ENCODE results near the gene LY86. TPM values are rescaled to one million over a fixed set of nuclear protein-coding genes. Genes with fewer than 3 reads are reported as not detected.

LY86 gene
- total RNA-seq, 2 experiments from 2014 or later: 0.48 TPM; not detected in 1

DNA sequence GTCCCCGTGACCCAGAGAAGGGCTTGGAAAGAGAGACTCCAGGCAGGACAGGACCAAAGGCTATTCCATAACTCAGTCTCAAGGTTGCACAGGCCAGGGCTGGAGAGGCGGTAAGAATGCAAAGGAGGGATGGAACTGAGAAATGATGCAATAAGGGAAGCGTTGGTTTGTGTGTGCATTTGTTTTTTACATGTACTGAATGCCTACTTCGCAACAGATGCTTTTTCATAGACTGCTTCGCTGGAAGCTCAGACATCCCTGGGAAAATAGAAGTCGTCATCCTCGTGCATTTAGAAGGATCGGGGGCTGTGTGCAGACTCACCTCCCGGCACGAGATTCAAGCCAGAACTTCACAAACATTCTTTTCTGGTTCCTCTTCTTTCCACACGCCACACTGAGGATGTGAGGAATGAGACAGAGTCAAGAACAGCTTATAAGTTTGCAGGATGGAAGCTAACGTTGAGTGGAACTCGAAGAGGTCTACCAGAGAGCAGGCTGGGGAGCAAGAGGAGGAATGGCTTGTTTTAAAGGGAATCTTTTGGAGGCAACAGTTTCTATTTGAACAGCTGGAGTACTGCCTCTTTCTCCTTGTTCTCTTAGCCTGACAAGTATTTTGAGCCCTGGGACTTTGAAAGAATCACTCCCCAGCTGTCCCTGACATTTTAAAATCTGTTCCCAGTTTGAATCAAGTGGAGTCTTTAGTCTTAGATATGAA is 19.3 kb upstream of the LY86 start:
- ChIA-PET POLR2A (no interaction called here), CTCF (no interaction called here)

DNA sequence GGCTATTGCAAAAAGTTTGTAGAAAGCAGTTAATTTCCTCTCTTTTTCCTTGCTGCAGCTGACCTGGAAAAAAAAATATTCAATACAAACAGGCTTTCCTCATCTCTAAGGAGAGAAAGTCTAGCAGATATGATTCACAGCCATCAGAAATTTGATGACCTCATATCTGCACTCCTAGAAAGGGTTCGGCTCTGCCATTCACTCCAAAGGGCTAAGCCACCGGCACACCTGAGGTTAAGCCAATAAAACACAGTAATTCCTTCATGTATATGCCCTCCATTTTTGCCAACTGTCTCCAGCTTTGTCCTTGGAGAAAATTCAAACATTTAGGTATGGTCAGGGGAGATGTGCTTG is 18.7 kb upstream of the LY86 start:
- CTCF ChIA-PET: no interaction called here
- POLR2A ChIA-PET: no interaction called here

DNA sequence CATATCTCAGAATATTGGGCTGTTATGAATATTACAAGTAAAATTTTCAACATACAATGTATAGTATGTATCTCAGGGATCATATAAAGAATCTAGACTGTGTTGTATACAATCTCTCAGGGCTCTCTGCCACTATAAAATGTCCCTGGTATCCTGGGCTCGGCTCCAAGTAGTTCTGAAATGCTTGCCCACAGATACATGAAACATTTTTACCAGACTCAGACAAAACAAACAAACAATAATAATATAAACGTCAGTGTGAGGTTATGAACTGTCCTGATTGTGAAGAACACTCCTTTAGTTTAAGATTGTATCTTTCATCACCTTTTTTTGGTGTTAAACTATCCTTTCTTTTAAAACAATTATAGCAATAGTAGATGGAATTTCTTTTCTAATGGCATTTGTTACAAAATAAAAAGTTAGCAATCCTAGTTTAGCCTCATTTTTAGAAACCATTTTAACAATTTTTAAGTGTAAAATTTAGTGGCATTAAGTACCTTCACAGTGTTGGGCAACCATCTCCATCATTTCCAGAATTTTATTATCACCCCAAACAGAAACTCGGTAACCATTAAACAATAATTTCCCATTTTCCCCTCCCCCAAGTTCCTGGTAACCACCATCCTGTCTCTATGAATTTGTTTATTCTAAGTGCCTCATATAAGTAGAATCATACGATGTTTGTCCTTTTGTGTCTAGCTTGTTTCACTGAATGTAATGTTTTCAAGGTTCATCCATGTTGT is 17.4 kb upstream of the LY86 start:
- ChIA-PET CTCF (no interaction called here), POLR2A (no interaction called here)

DNA sequence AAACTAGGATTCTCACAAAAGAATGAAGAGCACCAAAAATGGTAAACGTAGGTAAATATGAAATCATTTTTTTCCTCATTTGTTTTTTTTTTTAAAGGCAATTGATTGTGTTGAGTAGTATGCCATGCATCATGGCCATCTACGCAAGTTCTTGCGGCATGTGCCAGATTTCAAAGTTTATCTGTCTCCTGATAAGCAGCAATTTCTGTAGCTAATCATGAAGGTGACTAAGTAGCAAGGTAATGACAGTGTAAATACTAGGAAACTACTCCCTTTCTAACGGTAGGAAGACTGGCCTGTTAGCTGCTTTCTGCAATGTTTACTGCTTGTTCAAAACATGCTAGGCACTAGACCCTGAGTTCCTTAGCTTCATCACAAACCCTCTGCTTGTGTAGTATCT is 13.4 kb upstream of the LY86 start:
- POLR2A ChIA-PET: no interaction called here
- CTCF ChIA-PET: interaction anchor here (0.6 kb wide), 1 partner anchor 526 kb away, joined by 3 read pairs; no protein-coding TSS in a partner anchor

DNA sequence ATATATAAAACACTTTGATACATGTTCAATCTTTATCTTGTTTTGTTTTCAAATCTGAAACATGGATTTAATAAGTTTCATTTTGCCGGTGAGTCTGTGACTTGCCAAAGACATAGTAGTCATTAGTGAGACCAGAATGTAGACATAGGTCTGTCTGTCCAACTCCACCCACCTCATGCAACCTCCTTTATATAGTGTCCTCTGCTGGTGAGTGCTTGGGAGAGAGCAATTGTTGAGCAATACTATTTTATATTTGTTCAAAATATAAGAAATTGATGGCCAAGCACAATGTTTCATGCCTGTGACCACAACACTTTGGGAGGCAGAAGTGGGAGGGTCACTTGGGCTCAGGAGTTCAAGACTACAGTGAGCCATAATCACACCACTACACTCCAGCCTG is 10.8 kb upstream of the LY86 start:
- ChIA-PET CTCF (no interaction called here), POLR2A (no interaction called here)

DNA sequence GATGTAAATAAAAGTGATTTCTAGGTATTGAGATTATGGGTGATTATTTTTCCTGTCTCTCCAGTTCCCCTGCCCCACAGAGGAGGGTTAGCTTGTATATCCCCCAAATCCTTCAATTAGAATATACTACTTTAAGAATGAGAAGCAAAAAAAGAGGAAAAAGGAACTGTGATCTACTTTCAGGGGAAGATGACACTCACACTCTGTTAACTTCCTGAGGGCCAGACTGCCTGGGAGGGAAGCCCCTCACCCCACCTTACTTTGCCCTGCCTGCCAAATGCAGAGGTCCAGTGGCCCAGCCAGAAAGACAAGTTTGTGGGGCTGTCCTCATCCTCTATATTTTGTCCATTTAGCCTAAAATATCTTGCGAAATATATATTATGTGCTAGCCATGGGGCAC is 9.2 kb upstream of the LY86 start:
- POLR2A ChIA-PET: no interaction called here
- CTCF ChIA-PET: interaction anchor here (0.5 kb wide), 1 partner anchor 384 kb away, joined by 3 read pairs; no protein-coding TSS in a partner anchor

DNA sequence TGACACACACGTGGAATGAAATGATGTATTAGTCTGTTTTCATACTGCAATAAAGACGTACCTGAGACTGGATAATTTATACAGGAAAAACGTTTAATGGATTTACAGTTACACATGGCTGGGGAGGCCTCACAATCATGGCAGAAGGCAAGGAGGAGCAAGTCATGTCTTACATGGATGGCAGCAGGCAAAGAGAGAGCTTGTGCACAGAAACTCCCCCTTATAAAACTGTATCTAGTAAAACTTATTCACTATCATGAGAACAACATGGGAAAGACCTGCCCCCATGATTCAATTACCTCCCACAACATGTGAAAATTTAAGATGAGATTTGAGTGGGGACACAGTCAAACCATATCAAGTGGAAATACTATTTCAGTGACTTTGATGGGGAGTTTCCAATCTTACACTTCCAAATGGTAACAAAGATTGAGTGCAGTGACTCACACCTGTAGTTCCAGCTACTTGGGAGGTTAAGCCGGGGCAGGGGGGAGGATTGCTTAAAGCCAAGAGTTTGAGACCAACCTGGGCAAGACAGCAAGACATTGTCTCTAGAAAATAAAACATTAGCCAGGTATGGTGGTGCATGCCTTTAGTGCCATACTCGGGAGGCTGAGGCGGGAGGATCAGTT is 8.2 kb upstream of the LY86 start:
- POLR2A ChIA-PET: no interaction called here
- CTCF ChIA-PET: no interaction called here

DNA sequence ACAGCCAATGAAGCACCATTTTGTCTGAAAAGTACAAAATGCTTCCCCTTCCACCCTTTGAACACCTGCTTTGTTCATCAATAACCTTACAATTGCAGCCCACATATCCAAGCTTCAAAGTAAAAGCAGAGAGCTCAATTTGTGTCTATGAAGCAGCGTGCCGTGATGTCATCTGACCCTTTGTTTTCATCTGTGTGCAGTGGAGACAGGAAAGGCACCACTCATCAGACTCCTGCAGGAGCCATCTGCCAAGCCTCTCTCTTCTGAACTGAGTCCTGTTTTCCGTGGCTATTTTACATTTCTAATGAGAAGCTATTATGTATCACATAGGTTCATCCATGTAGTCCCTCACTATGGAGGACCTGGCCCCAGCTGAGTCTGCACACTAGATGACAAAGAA is 7.5 kb upstream of the LY86 start:
- CTCF ChIA-PET: interaction anchor here (0.6 kb wide), 1 partner anchor 672 kb away, joined by 3 read pairs; no protein-coding TSS in a partner anchor
- POLR2A ChIA-PET: no interaction called here

DNA sequence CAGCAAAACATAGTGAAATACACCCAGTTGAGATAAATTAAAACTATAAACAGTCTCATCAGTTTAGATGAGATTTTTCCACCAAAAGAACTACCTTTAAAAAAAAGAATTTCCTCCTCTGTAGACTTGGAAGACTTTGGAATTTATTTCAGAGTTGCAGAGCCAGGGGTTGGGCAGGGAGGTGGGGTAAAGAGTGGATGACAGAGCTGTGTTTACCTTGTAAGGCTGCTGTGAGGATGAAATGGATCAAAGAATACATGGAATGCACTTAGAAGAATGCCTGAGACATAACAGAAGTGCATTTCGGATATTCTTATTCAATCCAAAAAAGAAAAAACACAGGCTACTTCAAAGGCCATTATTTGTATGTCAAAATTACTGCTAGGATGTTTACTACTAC is 6.4 kb upstream of the LY86 start:
- CTCF ChIA-PET: no interaction called here
- POLR2A ChIA-PET: no interaction called here

DNA sequence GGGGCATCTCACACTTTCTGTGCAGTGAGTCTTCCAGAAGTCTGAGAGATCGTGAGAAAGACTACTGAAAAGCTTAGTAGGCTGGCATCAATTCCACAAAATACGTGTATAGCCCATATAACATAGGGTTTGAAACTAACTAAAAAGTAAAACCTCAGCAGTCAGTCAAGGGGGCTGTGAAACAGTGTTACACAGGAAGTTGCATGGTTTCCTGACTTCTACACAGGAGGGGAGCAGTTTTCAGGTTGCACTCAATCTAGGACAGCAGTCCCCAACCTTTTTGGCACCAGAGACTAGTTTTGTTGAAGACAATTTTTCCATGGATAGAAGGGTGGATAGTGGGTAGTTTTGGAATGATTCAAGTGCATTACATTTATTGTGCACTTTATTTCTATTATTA is 4.7 kb upstream of the LY86 start:
- CTCF ChIA-PET: interaction anchor here (1.0 kb wide), 1 partner anchor 43 kb away, joined by 3 read pairs; no protein-coding TSS in a partner anchor
- POLR2A ChIA-PET: no interaction called here

DNA sequence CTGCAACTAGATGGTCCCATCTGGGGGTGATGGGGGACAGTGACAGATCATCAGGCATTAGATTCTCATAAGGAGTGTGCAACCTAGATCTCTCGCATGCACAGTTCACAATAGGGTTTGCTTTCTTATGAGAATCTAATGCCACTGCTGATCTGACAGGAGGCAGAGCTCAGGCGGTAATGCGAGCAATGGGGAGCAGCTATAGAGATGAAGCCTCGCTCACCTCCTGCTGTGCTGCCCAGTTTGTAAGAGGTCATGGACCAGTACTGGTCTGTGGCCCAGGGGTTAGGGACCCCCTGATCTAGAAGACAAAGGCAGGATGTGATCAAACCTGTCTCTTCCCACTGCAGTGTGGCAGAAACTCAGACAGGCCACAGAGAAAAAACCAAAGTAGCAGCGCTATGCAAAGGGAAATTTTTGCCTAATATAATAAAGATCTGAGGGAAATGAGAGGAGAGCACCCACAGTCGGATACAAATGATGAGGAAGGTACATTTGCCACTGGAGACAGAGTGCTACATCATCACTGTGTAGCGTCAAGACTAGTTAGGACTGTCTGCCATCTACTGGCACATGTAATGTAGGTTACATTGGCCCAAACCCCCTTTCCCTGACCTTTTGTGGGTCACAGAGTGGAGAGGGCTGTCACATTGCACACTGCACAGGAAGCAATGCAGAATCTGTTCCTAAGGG is 4.1 kb upstream of the LY86 start:
- CTCF ChIA-PET: no interaction called here
- POLR2A ChIA-PET: no interaction called here

DNA sequence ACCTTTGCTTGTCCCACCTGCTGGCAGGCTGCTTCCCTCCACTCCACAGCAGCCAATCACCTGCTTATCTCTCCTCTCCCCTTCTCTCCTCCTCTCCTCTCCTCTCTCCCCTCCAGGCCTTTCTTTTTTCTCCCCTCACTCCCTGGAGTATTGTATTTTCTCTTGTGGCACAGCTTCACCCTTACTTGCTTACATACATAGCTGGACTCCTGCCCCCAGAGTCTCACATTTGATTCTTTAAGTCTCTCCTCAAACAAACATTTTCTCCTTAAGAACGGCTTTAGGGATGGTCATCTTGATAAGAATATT is 3.6 kb upstream of the LY86 start:
- CTCF ChIA-PET: no interaction called here
- POLR2A ChIA-PET: no interaction called here

DNA sequence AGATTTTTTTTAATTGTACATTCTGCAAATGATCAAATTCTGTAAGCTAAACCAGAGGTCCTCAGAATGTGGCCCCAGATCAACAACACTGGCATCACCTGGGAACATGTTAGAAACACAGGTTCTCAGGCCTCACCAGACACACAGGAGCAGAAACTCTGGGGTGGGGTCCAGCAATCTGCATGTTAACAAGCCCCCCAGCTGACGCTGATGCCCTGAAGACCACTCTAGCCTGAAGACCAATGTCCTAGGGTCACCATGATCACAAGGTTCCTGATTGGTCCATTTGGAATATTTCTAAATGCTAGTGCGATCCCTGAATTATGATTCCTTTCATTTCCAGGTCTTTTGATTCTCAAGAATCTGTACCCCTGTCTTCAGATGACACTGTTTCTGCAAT is 2.4 kb upstream of the LY86 start:
- ChIA-PET POLR2A (no interaction called here), CTCF (no interaction called here)

DNA sequence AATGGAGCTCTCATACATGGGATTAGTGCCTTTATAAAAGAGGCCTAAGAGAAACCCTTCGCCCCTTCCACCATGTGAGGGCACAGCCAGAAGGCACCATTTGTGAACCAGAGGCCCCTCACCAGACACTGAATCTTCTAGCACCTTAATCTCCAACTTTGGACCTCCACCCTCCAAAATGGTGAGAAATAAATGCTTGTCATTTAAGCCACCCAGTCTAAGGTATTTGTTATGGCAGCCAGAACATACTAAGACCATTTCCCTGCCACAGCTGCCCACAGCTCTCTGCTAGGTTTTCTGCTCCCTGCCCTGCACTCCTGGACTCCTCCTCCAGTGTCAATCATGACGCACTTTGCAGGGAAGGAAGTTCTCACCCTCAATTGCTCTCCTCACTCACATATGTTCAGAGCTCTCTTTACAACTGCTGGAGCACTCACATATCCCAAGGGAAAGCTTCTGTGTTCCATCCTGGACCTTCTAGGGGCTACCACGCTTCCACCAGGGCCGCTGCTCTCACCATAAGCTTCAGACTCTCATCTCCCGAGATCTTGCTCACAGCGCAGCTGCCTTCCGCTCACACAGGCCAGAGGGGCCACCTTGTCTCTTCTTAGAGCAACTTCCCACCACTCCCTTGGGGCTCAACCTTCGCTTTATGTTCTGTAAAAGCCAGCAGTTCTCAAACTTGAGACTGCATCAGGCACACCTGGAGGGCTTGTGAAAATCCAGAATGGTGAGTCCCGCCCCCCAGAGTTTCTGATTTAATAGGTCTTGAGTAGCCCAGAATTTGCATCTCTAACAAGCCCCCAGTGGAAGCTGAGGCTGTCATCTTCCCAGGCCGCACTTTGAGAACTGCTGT is 1.6 kb upstream of the LY86 start:
- CTCF ChIA-PET: no interaction called here
- POLR2A ChIA-PET: no interaction called here

DNA sequence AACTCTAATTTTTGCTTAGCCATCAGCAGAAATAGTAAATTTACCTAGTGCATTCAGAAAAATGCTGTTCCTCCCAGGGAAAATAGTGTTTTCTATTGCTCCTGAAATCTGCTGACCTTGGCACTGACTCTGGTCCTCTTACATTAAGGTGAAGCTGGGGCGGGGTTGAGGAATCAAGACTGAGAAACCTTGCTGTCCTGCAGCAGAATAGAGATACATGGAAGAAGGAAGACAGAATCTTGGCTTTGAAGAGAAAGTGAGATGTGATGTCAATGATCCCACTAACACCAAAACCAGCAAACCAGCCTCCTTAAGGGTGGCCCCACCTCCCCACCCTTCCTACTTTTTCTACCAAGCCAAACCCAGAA is 840 bp upstream of the LY86 start:
- CTCF ChIA-PET: no interaction called here
- POLR2A ChIA-PET: no interaction called here

DNA sequence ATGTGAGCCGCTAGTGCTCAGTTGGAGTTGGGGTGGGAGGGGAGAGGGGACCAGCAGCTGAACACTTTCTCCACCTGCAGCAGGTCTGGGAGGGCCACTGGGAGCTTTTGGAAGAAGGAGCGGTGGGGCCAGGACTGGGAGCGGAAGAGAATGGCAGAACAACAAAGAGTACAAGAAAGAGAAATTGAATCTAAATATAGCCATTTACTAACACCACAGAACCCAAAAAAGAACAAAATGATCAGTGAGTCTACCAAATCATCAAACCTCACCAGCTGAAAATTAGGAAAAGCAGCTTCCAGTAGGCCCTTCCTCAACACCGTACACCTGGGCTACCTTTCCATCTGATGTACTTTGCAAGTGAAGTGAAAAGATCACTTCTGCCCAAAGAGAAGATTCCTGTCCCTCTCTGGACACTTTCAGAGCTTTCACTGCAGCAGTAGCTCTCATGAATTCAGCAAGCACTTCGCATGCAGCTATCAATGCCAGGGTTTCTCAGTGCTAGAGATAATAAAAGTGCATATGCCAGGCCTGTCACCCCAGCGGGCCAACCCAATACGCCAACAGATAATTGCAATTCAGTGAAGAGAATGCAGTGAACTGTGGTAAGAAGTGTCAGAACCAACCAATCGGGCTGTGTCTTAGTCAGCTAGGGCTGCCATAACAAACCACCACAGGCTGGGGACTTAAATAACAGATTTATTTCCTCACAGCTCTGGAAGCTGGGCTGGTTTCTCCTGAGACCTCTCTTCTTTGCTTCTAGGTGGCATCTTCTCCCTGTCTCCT is 597 bp downstream of the LY86 start:
- CTCF ChIA-PET: no interaction called here
- POLR2A ChIA-PET: no interaction called here

DNA sequence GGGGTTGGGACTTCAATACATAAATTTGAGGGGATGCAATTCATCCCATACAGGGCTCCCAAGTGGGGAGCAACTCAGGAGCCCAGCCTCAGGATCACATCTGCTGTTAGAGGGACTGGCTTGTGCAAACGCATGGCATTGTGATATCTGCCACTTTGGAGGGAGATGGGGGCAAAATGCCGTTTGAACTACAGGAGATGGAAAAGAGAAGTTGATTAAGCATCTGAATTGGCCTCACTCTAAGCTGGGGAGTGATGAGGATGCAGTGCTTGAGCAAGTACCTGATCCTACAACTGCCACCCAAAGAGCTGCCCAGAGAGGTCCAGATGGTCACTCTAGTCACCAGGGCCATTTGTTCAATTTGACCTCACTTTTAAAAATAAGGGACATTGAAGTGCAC is 2.0 kb downstream of the LY86 start:
- ChIA-PET POLR2A (no interaction called here), CTCF (interaction anchor here (0.7 kb wide), 1 partner anchor 167 kb away, joined by 4 read pairs; no protein-coding TSS in a partner anchor)

DNA sequence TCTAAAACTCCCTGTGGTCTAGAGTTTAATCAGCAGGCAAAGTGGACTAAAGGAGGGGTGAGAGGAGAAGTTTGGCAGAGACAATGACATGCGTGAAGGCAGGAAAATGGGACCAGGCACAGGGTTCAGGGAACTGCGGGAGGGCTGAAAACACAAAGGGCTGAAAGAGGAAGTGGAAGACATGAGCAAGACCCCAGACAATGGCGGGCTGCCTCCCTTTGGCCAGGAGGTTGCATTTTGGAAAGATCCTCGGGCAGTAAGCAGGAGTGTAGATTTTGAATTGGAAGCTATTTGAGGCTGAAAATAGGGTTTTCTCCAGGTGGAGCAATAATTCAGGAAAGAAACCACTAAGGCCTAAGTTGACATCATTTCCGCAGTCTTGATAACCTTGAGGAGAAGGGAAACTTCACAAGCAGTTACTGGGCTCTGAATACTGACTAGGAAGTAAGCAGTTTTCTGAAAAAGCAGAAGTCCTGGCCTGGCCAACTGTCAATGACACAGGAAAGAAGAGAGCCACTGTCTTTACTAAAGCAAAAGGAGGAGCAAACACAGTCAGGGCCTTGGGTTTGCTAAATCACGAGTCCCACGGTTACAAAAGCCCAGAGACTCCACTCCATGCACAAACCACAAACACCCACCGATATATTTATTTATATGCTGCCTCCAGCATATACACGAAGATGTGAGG is 3.4 kb downstream of the LY86 start:
- CTCF ChIA-PET: no interaction called here
- POLR2A ChIA-PET: no interaction called here
